HEK293T (cell line): ENCODE data around the gene TNFRSF13B.

Source experiments
- BHLHE40 ChIP-seq: fragments of 450-650 bp; IDR thresholded peaks from 2 replicates; pipeline ENCODE4 v1.6.1; 2016; ENCODE audit warnings: mild to moderate bottlenecking, moderate library complexity, borderline replicate concordance
- CTBP1 ChIP-seq: fragments of 450-650 bp; IDR thresholded peaks from 2 replicates; pipeline ENCODE4 v1.6.1; 2016; ENCODE audit warnings: borderline replicate concordance
- ELF4 ChIP-seq: fragments of 450-650 bp; IDR thresholded peaks from 2 replicates; pipeline ENCODE4 v1.6.1; 2017; ENCODE audit warnings: antibody characterized with exemption
- FOXK2 ChIP-seq: fragments of 450-650 bp; IDR thresholded peaks from 2 replicates; pipeline ENCODE4 v1.6.1; 2016; ENCODE audit warnings: mild to moderate bottlenecking
- FOXM1 ChIP-seq: fragments of 450-650 bp; IDR thresholded peaks from 2 replicates; pipeline ENCODE4 v1.6.1; 2017; ENCODE audit warnings: mild to moderate bottlenecking, borderline replicate concordance
- SP1 ChIP-seq: fragments of 450-650 bp; IDR thresholded peaks from 2 replicates; pipeline ENCODE4 v1.6.1; 2017
- TARDBP ChIP-seq: fragments of 450-650 bp; IDR thresholded peaks from 2 replicates; pipeline ENCODE4 v1.6.1; 2016
- ZNF384 ChIP-seq: fragments of 450-650 bp; IDR thresholded peaks from 2 replicates; pipeline ENCODE4 v1.6.1; 2016

- no peak for TF ChIP-seq BHLHE40
- no peak for TF ChIP-seq CTBP1
- no peak for TF ChIP-seq ZNF384
- no peak for TF ChIP-seq SP1
- TF ChIP-seq ELF4, result no peak
- no peak for TF ChIP-seq FOXM1
- no peak for TF ChIP-seq FOXK2
- no peak for TF ChIP-seq TARDBP
Observed at GRCh38 chr17:16936536-16937310, 35.2 kb downstream of the TNFRSF13B start.
